Loucy (cell line): ENCODE measurements around the gene MRPS10.

ENCODE experiments used
- H2AFZ ChIP-seq: fragments of 200-600 bp; sonication (generic); 2 replicates; pipeline ENCODE4 v1.6.0; 2016; ENCODE audit warnings: antibody characterized with exemption, mild to moderate bottlenecking, low read length, moderate library complexity
- H3F3A ChIP-seq: fragments of 200-600 bp; 2 replicates; pipeline ENCODE4 v1.6.0; 2016; ENCODE audit warnings: antibody characterized with exemption, low read depth, mild to moderate bottlenecking
- H3K27me3 ChIP-seq: fragments of 200-600 bp; sonication (generic); 2 replicates; pipeline ENCODE4 v1.6.1; 2014; ENCODE audit warnings: low read length, mild to moderate bottlenecking; ENCODE audit not compliant: insufficient read depth, poor library complexity, severe bottlenecking
- H3K36me3 ChIP-seq: fragments of 200-600 bp; sonication (generic); 2 replicates; pipeline ENCODE4 v1.6.1; 2016; ENCODE audit warnings: low read length; ENCODE audit not compliant: insufficient read depth
- H3K4me1 ChIP-seq: fragments of 200-600 bp; sonication (generic); 2 replicates; pipeline ENCODE4 v1.5.1; 2014; ENCODE audit warnings: low read length, mild to moderate bottlenecking; ENCODE audit not compliant: insufficient read depth, poor library complexity, severe bottlenecking
- H3K4me2 ChIP-seq: fragments of 200-600 bp; sonication (generic); 2 replicates; pipeline ENCODE4 v1.6.0; 2014; ENCODE audit warnings: antibody characterized with exemption, low read length, low read depth, mild to moderate bottlenecking; ENCODE audit not compliant: poor library complexity, severe bottlenecking
- H3K4me3 ChIP-seq: fragments of 200-600 bp; sonication (generic); 2 replicates; pipeline ENCODE4 v1.5.1; 2014; ENCODE audit warnings: low read length, mild to moderate bottlenecking, mixed read lengths; ENCODE audit not compliant: poor library complexity, severe bottlenecking
- H3K79me2 ChIP-seq: fragments of 200-600 bp; sonication (generic); 2 replicates; pipeline ENCODE4 v1.6.1; 2014; ENCODE audit warnings: low read length; ENCODE audit not compliant: insufficient read depth
- H3K9ac ChIP-seq: fragments of 200-600 bp; sonication (generic); 2 replicates; pipeline ENCODE4 v1.6.0; 2014; ENCODE audit warnings: mild to moderate bottlenecking, low read depth, low read length, moderate library complexity; ENCODE audit not compliant: poor library complexity, severe bottlenecking
- H3K9me2 ChIP-seq: fragments of 200-600 bp; sonication (generic); replicated peaks from 2 replicates; pipeline ENCODE4 v1.6.1; 2016; ENCODE audit warnings: low read depth, low read length, mixed read lengths
- H3K9me3 ChIP-seq: fragments of 200-600 bp; sonication (generic); 2 replicates; pipeline ENCODE4 v1.6.1; 2014; ENCODE audit warnings: mild to moderate bottlenecking, antibody characterized with exemption, low read length, low read depth; ENCODE audit not compliant: insufficient read depth
- H4K20me1 ChIP-seq: fragments of 200-600 bp; sonication (generic); 2 replicates; pipeline ENCODE4 v1.6.0; 2014; ENCODE audit warnings: antibody characterized with exemption, low read length, mild to moderate bottlenecking; ENCODE audit not compliant: insufficient read depth, poor library complexity, severe bottlenecking
- EZH2phosphoT487 ChIP-seq: fragments of 200-600 bp; IDR thresholded peaks from 2 replicates; pipeline ENCODE4 v1.6.1; 2018; ENCODE audit warnings: antibody characterized with exemption, mild to moderate bottlenecking, moderate library complexity, borderline replicate concordance
- TF ChIP-seq, protein P1 (sequence below): fragments of 200-600 bp; sonication (generic); conservative IDR thresholded peaks from 2 replicates; pipeline ENCODE4 v1.5.1; 2014; ENCODE audit warnings: mild to moderate bottlenecking, antibody characterized with exemption, low read length

The MRPS10 gene

GRCh38 chr6:42237857-42238256 is 20.2 kb upstream of the MRPS10 start:
- Histone ChIP-seq H3K9ac (no peak overlapping the region), H3K36me3 (peaks cover 45% of the 10 kb centered on the region; the same call in 1 of the 2 replicates), H4K20me1 (no peaks in the 10 kb centered on the region), H3K4me2 (no peak overlapping the region), H3K9me3 (no peaks in the 10 kb centered on the region), H3K4me3 (no peak overlapping the region), H3K79me2 (no peaks in the 10 kb centered on the region), H3K9me2 (no peaks in the 10 kb centered on the region), H3F3A (no peaks in the 10 kb centered on the region), H2AFZ (no peak overlapping the region), H3K4me1 (no peaks in the 10 kb centered on the region), H3K27me3 (no peaks in the 10 kb centered on the region)
- TF ChIP-seq, protein P1, sequence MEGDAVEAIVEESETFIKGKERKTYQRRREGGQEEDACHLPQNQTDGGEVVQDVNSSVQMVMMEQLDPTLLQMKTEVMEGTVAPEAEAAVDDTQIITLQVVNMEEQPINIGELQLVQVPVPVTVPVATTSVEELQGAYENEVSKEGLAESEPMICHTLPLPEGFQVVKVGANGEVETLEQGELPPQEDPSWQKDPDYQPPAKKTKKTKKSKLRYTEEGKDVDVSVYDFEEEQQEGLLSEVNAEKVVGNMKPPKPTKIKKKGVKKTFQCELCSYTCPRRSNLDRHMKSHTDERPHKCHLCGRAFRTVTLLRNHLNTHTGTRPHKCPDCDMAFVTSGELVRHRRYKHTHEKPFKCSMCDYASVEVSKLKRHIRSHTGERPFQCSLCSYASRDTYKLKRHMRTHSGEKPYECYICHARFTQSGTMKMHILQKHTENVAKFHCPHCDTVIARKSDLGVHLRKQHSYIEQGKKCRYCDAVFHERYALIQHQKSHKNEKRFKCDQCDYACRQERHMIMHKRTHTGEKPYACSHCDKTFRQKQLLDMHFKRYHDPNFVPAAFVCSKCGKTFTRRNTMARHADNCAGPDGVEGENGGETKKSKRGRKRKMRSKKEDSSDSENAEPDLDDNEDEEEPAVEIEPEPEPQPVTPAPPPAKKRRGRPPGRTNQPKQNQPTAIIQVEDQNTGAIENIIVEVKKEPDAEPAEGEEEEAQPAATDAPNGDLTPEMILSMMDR = no peak
- no peak for TF ChIP-seq EZH2phosphoT487

DNA sequence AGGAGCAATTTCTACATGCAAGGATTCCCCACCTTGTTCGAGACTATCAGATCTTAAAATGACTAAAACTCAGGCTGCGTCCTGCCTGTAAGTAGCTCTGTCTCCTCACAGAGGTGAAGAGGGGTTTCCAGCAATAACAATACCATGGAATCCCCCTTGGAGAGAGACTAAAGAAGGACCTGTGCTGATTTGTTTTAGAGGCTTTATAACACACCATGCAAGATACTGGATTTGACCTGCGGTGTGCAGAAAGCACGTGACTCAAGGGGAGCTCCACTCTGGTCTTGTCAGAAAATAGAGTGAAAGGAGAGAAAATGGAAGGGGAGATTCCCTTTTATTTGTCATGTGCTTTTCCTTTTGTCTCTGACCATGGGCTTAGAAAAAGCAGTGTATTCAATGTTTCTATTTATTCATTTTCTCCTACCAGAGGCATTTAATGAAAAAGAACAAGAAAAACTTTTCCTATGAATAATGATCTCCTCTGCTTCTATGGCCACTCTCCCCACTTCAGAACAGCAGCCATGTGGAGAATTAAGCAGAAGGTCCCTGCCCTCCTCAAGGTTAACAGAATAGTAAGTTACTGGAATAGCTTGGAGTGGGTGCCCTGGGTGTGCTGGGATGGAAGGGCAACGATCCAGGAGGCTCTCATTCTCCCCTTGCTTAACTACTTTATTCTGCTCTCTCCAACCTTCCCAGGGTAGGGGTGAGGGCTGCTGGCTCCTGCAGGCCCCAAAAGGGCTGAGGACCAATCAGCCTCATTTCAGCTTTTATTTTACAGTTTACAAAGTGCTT is 19.2 kb upstream of the MRPS10 start:
- Histone ChIP-seq H3K9ac (no peak overlapping the region), H3K4me2 (no peak overlapping the region), H3K79me2 (no peaks in the 10 kb centered on the region), H3K9me3 (no peaks in the 10 kb centered on the region), H3K4me3 (no peak overlapping the region), H3K9me2 (no peaks in the 10 kb centered on the region), H4K20me1 (no peaks in the 10 kb centered on the region), H3F3A (no peaks in the 10 kb centered on the region), H3K4me1 (no peaks in the 10 kb centered on the region), H3K27me3 (no peaks in the 10 kb centered on the region), H2AFZ (no peak overlapping the region), H3K36me3 (peaks cover 42% of the 10 kb centered on the region; the same call in 1 of the 2 replicates)
- TF ChIP-seq, protein P1 = no peak
- no peak for TF ChIP-seq EZH2phosphoT487

GRCh38 chr6:42236030-42236429 is 18.4 kb upstream of the MRPS10 start:
- H3K4me3 ChIP-seq = no peak overlapping the region
- no peaks in the 10 kb centered on the region for H3K9me3 ChIP-seq
- no peaks in the 10 kb centered on the region for H3K79me2 ChIP-seq
- no peak overlapping the region for H2AFZ ChIP-seq
- H3K4me2 ChIP-seq = no peak overlapping the region
- H3K9me2 ChIP-seq = no peaks in the 10 kb centered on the region
- H3K36me3 ChIP-seq = peaks cover 46% of the 10 kb centered on the region; the same call in 1 of the 2 replicates
- H3K4me1 ChIP-seq = no peaks in the 10 kb centered on the region
- H4K20me1 ChIP-seq = no peaks in the 10 kb centered on the region
- no peak overlapping the region for H3K9ac ChIP-seq
- no peaks in the 10 kb centered on the region for H3K27me3 ChIP-seq
- H3F3A ChIP-seq = no peaks in the 10 kb centered on the region
- TF ChIP-seq, protein P1 = no peak
- no peak for TF ChIP-seq EZH2phosphoT487
